Hepatocyte (in vitro differentiated cells): ENCODE results near the gene BCL11A. TPM values are rescaled to one million over a fixed set of nuclear protein-coding genes. Genes with fewer than 3 reads are reported as not detected.

Experiments used
- DNase-seq: peaks from one replicate; pipeline ENCODE4 v3.0.0-alpha.2; 2016; ENCODE audit warnings: low spot score
- H2AFZ ChIP-seq: fragments of 200-600 bp; sonication (generic); 2 replicates; pipeline ENCODE4 v1.6.0; 2016; ENCODE audit warnings: antibody characterized with exemption, mild to moderate bottlenecking
- H3K27ac ChIP-seq: fragments of 200-600 bp; sonication (generic); 2 replicates; pipeline ENCODE4 v1.5.1; 2016; ENCODE audit warnings: mild to moderate bottlenecking
- H3K27me3 ChIP-seq: fragments of 200-600 bp; sonication (generic); 2 replicates; pipeline ENCODE4 v1.6.1; 2016
- H3K36me3 ChIP-seq: fragments of 200-600 bp; sonication (generic); replicated peaks from 2 replicates; pipeline ENCODE4 v1.5.1; 2016; ENCODE audit warnings: low read depth; ENCODE audit not compliant: insufficient read depth
- H3K4me1 ChIP-seq: fragments of 200-600 bp; sonication (generic); 2 replicates; pipeline ENCODE4 v1.5.1; 2016; ENCODE audit warnings: mild to moderate bottlenecking, moderate library complexity; ENCODE audit not compliant: insufficient read depth
- H3K4me2 ChIP-seq: fragments of 200-600 bp; sonication (generic); 2 replicates; pipeline ENCODE4 v1.6.0; 2016
- H3K4me3 ChIP-seq: fragments of 200-600 bp; sonication (generic); 2 replicates; pipeline ENCODE4 v1.5.1; 2016; ENCODE audit warnings: mild to moderate bottlenecking
- H3K79me2 ChIP-seq: fragments of 200-600 bp; sonication (generic); 2 replicates; pipeline ENCODE4 v1.6.0; 2017; ENCODE audit warnings: mild to moderate bottlenecking
- H3K9me2 ChIP-seq: fragments of 200-600 bp; sonication (generic); replicated peaks from 2 replicates; pipeline ENCODE4 v1.6.0; 2017; ENCODE audit warnings: mild to moderate bottlenecking; ENCODE audit not compliant: insufficient read depth
- H3K9me3 ChIP-seq: fragments of 200-600 bp; sonication (generic); 2 replicates; pipeline ENCODE4 v1.5.1; 2016; ENCODE audit warnings: low read depth, mild to moderate bottlenecking
- H4K20me1 ChIP-seq: fragments of 200-600 bp; sonication (generic); 2 replicates; pipeline ENCODE4 v1.6.0; 2016; ENCODE audit warnings: mild to moderate bottlenecking; ENCODE audit not compliant: insufficient read depth, poor library complexity, severe bottlenecking
- CTCF ChIP-seq: fragments of 200-600 bp; sonication (generic); IDR thresholded peaks from 2 replicates; pipeline ENCODE4 v1.5.1; 2016; ENCODE audit warnings: antibody characterized with exemption, mild to moderate bottlenecking; ENCODE audit not compliant: poor library complexity
- EZH2 ChIP-seq: fragments of 200-600 bp; sonication (generic); IDR thresholded peaks from 2 replicates; pipeline ENCODE4 v1.6.1; 2016; ENCODE audit warnings: antibody characterized with exemption, mild to moderate bottlenecking, borderline replicate concordance
- EZH2phosphoT487 ChIP-seq: fragments of 200-600 bp; sonication (generic); IDR thresholded peaks from one replicate; pipeline ENCODE4 v1.6.1; 2018; ENCODE audit warnings: antibody characterized with exemption, mild to moderate bottlenecking, low read depth, moderate library complexity; ENCODE audit not compliant: unreplicated experiment, severe bottlenecking
- whole genome bisulfite sequencing: methylation state at CpG from one replicate; pipeline ENCODE4 v1.1.6; 2016; ENCODE audit warnings: low lambda C conversion rate; ENCODE audit errors: missing lambda C conversion rate; 5-methylcytosine and 5-hydroxymethylcytosine counted together
- polyA plus RNA-seq: library from polyadenylated mRNA; unstranded; fragments of >200 nt; fragmentation: Nextera tagmentation; extraction: Ambion mirVana; gene quantifications from 2 replicates; pipeline ENCODE4 v1.2.1, GENCODE V29; 2016
- total RNA-seq: library from RNA; depleted of rRNA; stranded (reverse); fragments of >200 nt; gene quantifications from 2 replicates; pipeline ENCODE4 v1.2.3, GENCODE V29; 2014

Gene BCL11A
- total and polyA plus RNA-seq, 2 experiments from 2014 or later, result 14.4 to 22.6 TPM

- TF ChIP-seq EZH2 (no peak), CTCF (no peak), EZH2phosphoT487 (no peak)
- H3K9me3 ChIP-seq, result no peaks in the 10 kb centered on the region
- H3K36me3 ChIP-seq, result no peaks in the 10 kb centered on the region
- H3K4me1 ChIP-seq, result peaks cover 7% of the 10 kb centered on the region
- H3K79me2 ChIP-seq, result peaks cover 96% of the 10 kb centered on the region
- H3K27me3 ChIP-seq, result no peaks in the 10 kb centered on the region
- no peak overlapping the region for H3K27ac ChIP-seq
- H3K9me2 ChIP-seq, result no peaks in the 10 kb centered on the region
- 91% methylated on average over 9 of the region's 9 CpGs for WGBS
- no peak overlapping the region for H3K4me3 ChIP-seq
- DNase-seq, result no peak
- no peak overlapping the region for H3K4me2 ChIP-seq
- H2AFZ ChIP-seq, result no peak overlapping the region
- H4K20me1 ChIP-seq, result no peaks in the 10 kb centered on the region
Measured at GRCh38 chr2:60520917-60521539, 32.4 kb downstream of the BCL11A start.

GRCh38 chr2:60520151-60520876 is 33.1 kb downstream of the BCL11A start:
- 83% methylated on average over 8 of the region's 8 CpGs for WGBS
- H3K79me2 ChIP-seq, result peaks cover 96% of the 10 kb centered on the region

GRCh38 chr2:60519231-60519863 is 34.1 kb downstream of the BCL11A start:
- Histone ChIP-seq H3K4me2 (no peak overlapping the region), H3K79me2 (peaks cover 94% of the 10 kb centered on the region), H3K27ac (no peak overlapping the region)

More at GRCh38 chr2:60520151-60520876, 33.1 kb downstream of the BCL11A start:
- Histone ChIP-seq H3K9me3 (no peaks in the 10 kb centered on the region), H3K27me3 (no peaks in the 10 kb centered on the region), H3K36me3 (no peaks in the 10 kb centered on the region), H3K9me2 (no peaks in the 10 kb centered on the region), H4K20me1 (no peaks in the 10 kb centered on the region), H2AFZ (no peak overlapping the region), H3K4me2 (no peak overlapping the region), H3K27ac (no peak overlapping the region), H3K4me1 (peaks cover 14% of the 10 kb centered on the region), H3K4me3 (no peak overlapping the region)
- no peak for DNase-seq
- no peak for TF ChIP-seq EZH2phosphoT487
- TF ChIP-seq CTCF, result no peak
- no peak for TF ChIP-seq EZH2

More at GRCh38 chr2:60519231-60519863, 34.1 kb downstream of the BCL11A start:
- H3K4me1 ChIP-seq, result peaks cover 21% of the 10 kb centered on the region
- no peaks in the 10 kb centered on the region for H4K20me1 ChIP-seq
- no peak overlapping the region for H3K4me3 ChIP-seq
- no peak overlapping the region for H2AFZ ChIP-seq
- TF ChIP-seq EZH2phosphoT487 (no peak), EZH2 (no peak), CTCF (no peak)
- no peaks in the 10 kb centered on the region for H3K9me2 ChIP-seq
- 74% methylated on average over 7 of the region's 7 CpGs for WGBS
- no peak for DNase-seq
- H3K27me3 ChIP-seq, result no peaks in the 10 kb centered on the region
- no peaks in the 10 kb centered on the region for H3K36me3 ChIP-seq
- no peaks in the 10 kb centered on the region for H3K9me3 ChIP-seq
